NCI-H2171 (cell line): Measurements from ENCODE around the gene NUP62.
A peak's percentile ranks its signal among the peaks of the same experiment; 100 is the strongest.

Experiments
- DNase-seq: peaks from one replicate; lab custom pipeline; 2025; lab: John Stamatoyannopoulos, UW

The NUP62 gene

GRCh38 chr19:49880162-49880869, 49.0 kb downstream of the NUP62 start:
- no peak for DNase-seq

GRCh38 chr19:49879243-49879963, 49.9 kb downstream of the NUP62 start:
- no peak for DNase-seq

- no peak for DNase-seq
These were observed 50.6 kb downstream of the NUP62 start for GRCh38 chr19:49878744-49879070.

- DNase-seq = peak; percentile 97
These were observed 51.2 kb downstream of the NUP62 start for GRCh38 chr19:49877879-49878743.

- peak; percentile 99 for DNase-seq
These were observed 52.1 kb downstream of the NUP62 start, which contains the start of the genes AKT1S1 and TBC1D17 for GRCh38 chr19:49877020-49877878. TSS of gene AKT1S1 (minus strand) at chr19:49877355. CDS start at chr19:49873295, 4,060 bp downstream. TSS of gene TBC1D17 (plus strand) at chr19:49877702. CDS start at chr19:49877724, 22 bp downstream.

- peak; percentile 97 for DNase-seq
These were observed 52.8 kb downstream of the NUP62 start for GRCh38 chr19:49876422-49877019.

GRCh38 chr19:49875857-49876421, 53.4 kb downstream of the NUP62 start:
- DNase-seq = peak; percentile 46

GRCh38 chr19:49875177-49875576, 54.1 kb downstream of the NUP62 start:
- DNase-seq = no peak

GRCh38 chr19:49874503-49875157, 54.7 kb downstream of the NUP62 start:
- DNase-seq = no peak

GRCh38 chr19:49873834-49874233, 55.5 kb downstream of the NUP62 start:
- no peak for DNase-seq

GRCh38 chr19:49873129-49873521, 56.2 kb downstream of the NUP62 start:
- DNase-seq = no peak

- DNase-seq = no peak
These were observed 56.8 kb downstream of the NUP62 start for GRCh38 chr19:49872245-49873128.

- no peak for DNase-seq
These were observed 57.8 kb downstream of the NUP62 start for GRCh38 chr19:49871349-49871985.

- no peak for DNase-seq
These were observed 58.9 kb downstream of the NUP62 start for GRCh38 chr19:49870309-49870901.

GRCh38 chr19:49869484-49870308, 59.6 kb downstream of the NUP62 start:
- peak; percentile 98 for DNase-seq

GRCh38 chr19:49869009-49869483, 60.3 kb downstream of the NUP62 start:
- no peak for DNase-seq
